ENCODE measurements around the gene PARD6A. TPM values are rescaled to one million over a fixed set of nuclear protein-coding genes. Genes with fewer than 3 reads are reported as not detected.
A peak's percentile ranks its signal among the peaks of the same experiment; 100 is the strongest.

The PARD6A gene
- total RNA-seq, 1 experiment from 2014 or later, result 5.6 TPM

DNA sequence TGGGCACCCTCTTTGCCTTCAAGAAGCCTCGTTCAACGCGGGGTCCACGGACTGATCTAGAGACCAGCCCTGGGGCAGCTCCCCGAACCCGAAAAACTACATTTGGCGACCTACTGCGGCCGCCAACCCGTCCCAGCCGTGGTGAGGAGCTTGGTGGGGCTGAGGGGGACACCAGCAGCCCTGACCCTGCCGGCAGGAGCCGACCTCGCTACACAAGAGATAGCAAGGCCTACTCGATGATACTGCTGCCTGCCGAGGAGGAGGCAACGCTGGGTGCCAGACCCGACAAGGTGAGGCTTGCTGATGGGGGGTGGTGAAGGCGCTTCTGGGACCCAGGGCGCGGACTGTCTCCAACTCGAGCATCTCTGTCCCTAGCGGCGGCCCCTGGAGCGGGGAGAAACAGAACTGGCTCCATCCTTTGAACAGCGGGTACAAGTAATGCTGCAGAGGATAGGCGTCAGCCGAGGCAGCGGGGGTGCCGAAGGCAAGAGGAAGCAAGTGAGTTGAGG, 6.3 kb upstream of the PARD6A start:
- TSS peak; percentile 50 for BruUV-seq (replicated peaks)
- no peaks in the 10 kb centered on the region for H3K27me3 ChIP-seq (ENCODE audit: insufficient read depth, low read length)
- no peaks in the 10 kb centered on the region for H4K20me1 ChIP-seq (ENCODE audit: insufficient read depth)
- DNase-seq (ENCODE audit: low read depth, low spot score) (no peak), ATAC-seq (no peak)
- intact Hi-C loops (cut with micrococcal nuclease), result no loop called here
- peaks cover 0 to 6% of the 10 kb centered on the region in 2 experiments; a peak in 1 of 4 replicates for H3K36me3 ChIP-seq (ENCODE audit: control insufficient read depth in 1 of 2, insufficient read depth in 2 of 2, low read length in 2 of 2)
- H2AFZ ChIP-seq (ENCODE audit: low read depth, low read length, poor library complexity, severe bottlenecking), result no peak overlapping the region
- no peaks in the 10 kb centered on the region for H3K9me3 ChIP-seq (ENCODE audit: control insufficient read depth in 1 of 2, insufficient read depth in 1 of 2, low read depth in 1 of 2, low read length in 2 of 2)
- peak overlapping the region; percentile 90; the same call in 1 of the 2 replicates for H3K4me2 ChIP-seq (ENCODE audit: low read length)
- H3K9ac ChIP-seq (ENCODE audit: low read length), result 0 out of 2 replicates have a peak overlapping the region, but pooled peaks have one; percentile 81
- no peak overlapping the region for H3K27ac ChIP-seq (ENCODE audit: low read depth, low read length)
- ChIA-PET RAD21 (ENCODE audit: low non-redundant PET in 1 of 2, low total read pairs in 2 of 2, uncharacterized antibody in 2 of 2, unreplicated experiment in 2 of 2) (no interaction called here), CTCF (no interaction called here), POLR2A (no interaction called here)
- no peak overlapping the region for H3K4me3 ChIP-seq (replicated peaks in 1 of 2; ENCODE audit: low read depth in 1 of 2, low read length in 2 of 2)
- H3K79me2 ChIP-seq (ENCODE audit: insufficient read depth, low read length), result peaks cover 17% of the 10 kb centered on the region; the same call in 1 of the 2 replicates
- H3K9me2 ChIP-seq (ENCODE audit: insufficient read depth), result no peaks in the 10 kb centered on the region
- TF ChIP-seq SRF (IDR thresholded peaks at IDR 0.05; ENCODE audit: low read depth), result no peak
- no peak for TF ChIP-seq SP1 (IDR thresholded peaks at IDR 0.05; ENCODE audit: low read depth)
- TF ChIP-seq ZFX (IDR thresholded peaks at IDR 0.05), result no peak
- TF ChIP-seq, protein P1, sequence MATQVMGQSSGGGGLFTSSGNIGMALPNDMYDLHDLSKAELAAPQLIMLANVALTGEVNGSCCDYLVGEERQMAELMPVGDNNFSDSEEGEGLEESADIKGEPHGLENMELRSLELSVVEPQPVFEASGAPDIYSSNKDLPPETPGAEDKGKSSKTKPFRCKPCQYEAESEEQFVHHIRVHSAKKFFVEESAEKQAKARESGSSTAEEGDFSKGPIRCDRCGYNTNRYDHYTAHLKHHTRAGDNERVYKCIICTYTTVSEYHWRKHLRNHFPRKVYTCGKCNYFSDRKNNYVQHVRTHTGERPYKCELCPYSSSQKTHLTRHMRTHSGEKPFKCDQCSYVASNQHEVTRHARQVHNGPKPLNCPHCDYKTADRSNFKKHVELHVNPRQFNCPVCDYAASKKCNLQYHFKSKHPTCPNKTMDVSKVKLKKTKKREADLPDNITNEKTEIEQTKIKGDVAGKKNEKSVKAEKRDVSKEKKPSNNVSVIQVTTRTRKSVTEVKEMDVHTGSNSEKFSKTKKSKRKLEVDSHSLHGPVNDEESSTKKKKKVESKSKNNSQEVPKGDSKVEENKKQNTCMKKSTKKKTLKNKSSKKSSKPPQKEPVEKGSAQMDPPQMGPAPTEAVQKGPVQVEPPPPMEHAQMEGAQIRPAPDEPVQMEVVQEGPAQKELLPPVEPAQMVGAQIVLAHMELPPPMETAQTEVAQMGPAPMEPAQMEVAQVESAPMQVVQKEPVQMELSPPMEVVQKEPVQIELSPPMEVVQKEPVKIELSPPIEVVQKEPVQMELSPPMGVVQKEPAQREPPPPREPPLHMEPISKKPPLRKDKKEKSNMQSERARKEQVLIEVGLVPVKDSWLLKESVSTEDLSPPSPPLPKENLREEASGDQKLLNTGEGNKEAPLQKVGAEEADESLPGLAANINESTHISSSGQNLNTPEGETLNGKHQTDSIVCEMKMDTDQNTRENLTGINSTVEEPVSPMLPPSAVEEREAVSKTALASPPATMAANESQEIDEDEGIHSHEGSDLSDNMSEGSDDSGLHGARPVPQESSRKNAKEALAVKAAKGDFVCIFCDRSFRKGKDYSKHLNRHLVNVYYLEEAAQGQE (IDR thresholded peaks at IDR 0.05; ENCODE audit: low read depth), result no peak
- no peak for TF ChIP-seq TCF7L2 (IDR thresholded peaks at IDR 0.05; ENCODE audit: borderline replicate concordance, extremely low read depth, insufficient read depth, insufficient read length)
- H3K4me1 ChIP-seq (ENCODE audit: control insufficient read depth in 1 of 2, insufficient read depth in 2 of 2, low read length in 2 of 2), result peaks cover 0 to 13% of the 10 kb centered on the region in 2 experiments; a peak in 2 of 4 replicates

DNA sequence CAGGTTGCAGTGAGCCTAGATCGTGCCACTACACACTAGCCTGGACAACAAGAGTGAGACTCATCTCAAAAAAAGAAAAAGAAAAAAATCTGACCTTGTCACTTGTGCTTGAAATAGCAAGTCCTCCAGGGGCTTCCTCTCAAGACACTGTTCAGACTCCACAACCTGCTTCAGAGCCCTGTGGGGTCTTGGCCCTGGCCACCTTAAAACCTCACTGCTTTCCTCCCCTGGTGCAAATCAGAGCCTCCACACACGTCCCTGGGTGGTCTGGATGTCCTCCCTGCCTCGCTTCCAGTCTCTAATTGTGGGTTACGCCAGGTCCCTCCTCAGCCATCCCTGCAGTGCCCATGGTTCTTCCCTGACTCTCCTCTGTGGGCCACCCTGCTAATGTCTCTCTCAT, 5.4 kb upstream of the PARD6A start:
- ChIA-PET POLR2A (no interaction called here), CTCF (no interaction called here), RAD21 (ENCODE audit: low non-redundant PET in 1 of 2, low total read pairs in 2 of 2, uncharacterized antibody in 2 of 2, unreplicated experiment in 2 of 2) (no interaction called here)
- DNase-seq (ENCODE audit: low read depth, low spot score) (no peak), ATAC-seq (no peak)
- Histone ChIP-seq H3K9ac (ENCODE audit: low read length) (no peak overlapping the region), H3K4me3 (replicated peaks in 1 of 2; ENCODE audit: low read depth in 1 of 2, low read length in 2 of 2) (no peak overlapping the region), H3K79me2 (ENCODE audit: insufficient read depth, low read length) (peaks cover 21% of the 10 kb centered on the region; the same call in 1 of the 2 replicates), H4K20me1 (ENCODE audit: insufficient read depth) (no peaks in the 10 kb centered on the region), H3K27ac (ENCODE audit: low read depth, low read length) (no peak overlapping the region), H3K36me3 (ENCODE audit: control insufficient read depth in 1 of 2, insufficient read depth in 2 of 2, low read length in 2 of 2) (peaks cover 0 to 6% of the 10 kb centered on the region in 2 experiments; a peak in 1 of 4 replicates), H3K4me2 (ENCODE audit: low read length) (no peak overlapping the region), H3K9me2 (ENCODE audit: insufficient read depth) (no peaks in the 10 kb centered on the region), H2AFZ (ENCODE audit: low read depth, low read length, poor library complexity, severe bottlenecking) (no peak overlapping the region), H3K4me1 (ENCODE audit: control insufficient read depth in 1 of 2, insufficient read depth in 2 of 2, low read length in 2 of 2) (peaks cover 0 to 15% of the 10 kb centered on the region in 2 experiments; a peak in 2 of 4 replicates), H3K27me3 (ENCODE audit: insufficient read depth, low read length) (no peaks in the 10 kb centered on the region), H3K9me3 (ENCODE audit: control insufficient read depth in 1 of 2, insufficient read depth in 1 of 2, low read depth in 1 of 2, low read length in 2 of 2) (no peaks in the 10 kb centered on the region)
- intact Hi-C loops (cut with micrococcal nuclease), result no loop called here
- no TSS peak for BruUV-seq (replicated peaks)
- TF ChIP-seq ZFX (IDR thresholded peaks at IDR 0.05), result no peak
- no peak for TF ChIP-seq EZH2phosphoT487 (IDR thresholded peaks at IDR 0.05; ENCODE audit: borderline replicate concordance)
- TF ChIP-seq POLR2AphosphoS5 (IDR thresholded peaks at IDR 0.05; ENCODE audit: low read depth, low read length), result no peak
- TF ChIP-seq, protein P2, sequence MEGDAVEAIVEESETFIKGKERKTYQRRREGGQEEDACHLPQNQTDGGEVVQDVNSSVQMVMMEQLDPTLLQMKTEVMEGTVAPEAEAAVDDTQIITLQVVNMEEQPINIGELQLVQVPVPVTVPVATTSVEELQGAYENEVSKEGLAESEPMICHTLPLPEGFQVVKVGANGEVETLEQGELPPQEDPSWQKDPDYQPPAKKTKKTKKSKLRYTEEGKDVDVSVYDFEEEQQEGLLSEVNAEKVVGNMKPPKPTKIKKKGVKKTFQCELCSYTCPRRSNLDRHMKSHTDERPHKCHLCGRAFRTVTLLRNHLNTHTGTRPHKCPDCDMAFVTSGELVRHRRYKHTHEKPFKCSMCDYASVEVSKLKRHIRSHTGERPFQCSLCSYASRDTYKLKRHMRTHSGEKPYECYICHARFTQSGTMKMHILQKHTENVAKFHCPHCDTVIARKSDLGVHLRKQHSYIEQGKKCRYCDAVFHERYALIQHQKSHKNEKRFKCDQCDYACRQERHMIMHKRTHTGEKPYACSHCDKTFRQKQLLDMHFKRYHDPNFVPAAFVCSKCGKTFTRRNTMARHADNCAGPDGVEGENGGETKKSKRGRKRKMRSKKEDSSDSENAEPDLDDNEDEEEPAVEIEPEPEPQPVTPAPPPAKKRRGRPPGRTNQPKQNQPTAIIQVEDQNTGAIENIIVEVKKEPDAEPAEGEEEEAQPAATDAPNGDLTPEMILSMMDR (IDR thresholded peaks at IDR 0.05 in 2 of 3, conservative IDR thresholded peaks at IDR 0.05 in 1 of 3; ENCODE audit: borderline replicate concordance in 1 of 3, insufficient read depth in 1 of 3, low read depth in 2 of 3, low read length in 2 of 3), result no peak
- TF ChIP-seq, protein P1 (IDR thresholded peaks at IDR 0.05; ENCODE audit: low read depth), result no peak
- no peak for TF ChIP-seq TCF7L2 (IDR thresholded peaks at IDR 0.05; ENCODE audit: borderline replicate concordance, extremely low read depth, insufficient read depth, insufficient read length)
- no peak for TF ChIP-seq SP1 (IDR thresholded peaks at IDR 0.05; ENCODE audit: low read depth)
- TF ChIP-seq CBX3 (IDR thresholded peaks at IDR 0.05; ENCODE audit: low read depth), result no peak

All from HCT116 (cell line).